Neural crest cell (in vitro differentiated cells): ENCODE results near the gene MT4. TPM values are rescaled to one million over a fixed set of nuclear protein-coding genes. Genes with fewer than 3 reads are reported as not detected.
A peak's percentile ranks its signal among the peaks of the same experiment; 100 is the strongest.

Source experiments
- DNase-seq: peaks from one replicate; pipeline ENCODE4 v3.0.0; 2021; ENCODE audit warnings: low read depth, mixed read lengths, low spot score
- H3K27ac Mint-ChIP-seq: one replicate; pipeline ENCODE4 v1.8.0; 2021; ENCODE audit warnings: mild to moderate bottlenecking, mixed read lengths; ENCODE audit not compliant: unreplicated experiment
- H3K27me3 Mint-ChIP-seq: 2 replicates; pipeline ENCODE4 v1.8.0; 2021; ENCODE audit warnings: low read depth, mild to moderate bottlenecking, mixed read lengths
- H3K36me3 Mint-ChIP-seq: 2 replicates; pipeline ENCODE4 v1.8.0; 2021; ENCODE audit warnings: low read depth, mild to moderate bottlenecking, mixed read lengths
- H3K4me1 Mint-ChIP-seq: 2 replicates; pipeline ENCODE4 v1.8.0; 2021; ENCODE audit warnings: mixed read lengths
- H3K4me3 Mint-ChIP-seq: one replicate; pipeline ENCODE4 v1.8.0; 2021; ENCODE audit warnings: mild to moderate bottlenecking, mixed read lengths
- H3K9me3 Mint-ChIP-seq: 2 replicates; pipeline ENCODE4 v1.8.0; 2021; ENCODE audit warnings: mixed read lengths
- total RNA-seq: library from RNA; stranded (reverse); gene quantifications from 2 replicates; pipeline ENCODE4 v1.2.1, GENCODE V29; 2021
- TF ChIP-seq, protein P1 (sequence below): fragments of 200-600 bp; sonication (generic); conservative IDR thresholded peaks from 2 replicates; pipeline ENCODE4 v1.5.0; 2021; ENCODE audit warnings: antibody characterized with exemption, mild to moderate bottlenecking

The MT4 gene
- total RNA-seq, 1 donor from 2014 or later = not detected

DNA sequence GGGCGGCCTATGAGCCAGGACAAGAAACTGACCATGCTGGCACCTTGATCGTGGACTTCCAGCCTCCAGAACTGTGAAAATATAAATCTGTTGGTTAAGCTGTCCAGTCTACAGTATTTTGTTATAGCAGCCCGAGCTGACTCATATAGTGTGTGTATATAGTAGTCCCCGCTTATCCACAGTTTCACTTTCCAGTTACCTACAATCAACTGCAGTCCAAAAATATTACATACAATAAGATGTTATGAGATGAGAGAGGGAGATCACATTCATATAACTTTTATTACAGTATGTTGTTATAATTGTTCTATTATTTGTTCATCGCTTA is 29.4 kb downstream of the MT4 start:
- no peaks in the 10 kb centered on the region for H3K36me3 Mint-ChIP-seq
- H3K9me3 Mint-ChIP-seq = peaks cover 3% of the 10 kb centered on the region
- no peak for DNase-seq
- H3K27ac Mint-ChIP-seq = no peak overlapping the region
- H3K4me1 Mint-ChIP-seq = peaks cover 9% of the 10 kb centered on the region
- H3K27me3 Mint-ChIP-seq = peaks cover 72% of the 10 kb centered on the region
- TF ChIP-seq, protein P1, sequence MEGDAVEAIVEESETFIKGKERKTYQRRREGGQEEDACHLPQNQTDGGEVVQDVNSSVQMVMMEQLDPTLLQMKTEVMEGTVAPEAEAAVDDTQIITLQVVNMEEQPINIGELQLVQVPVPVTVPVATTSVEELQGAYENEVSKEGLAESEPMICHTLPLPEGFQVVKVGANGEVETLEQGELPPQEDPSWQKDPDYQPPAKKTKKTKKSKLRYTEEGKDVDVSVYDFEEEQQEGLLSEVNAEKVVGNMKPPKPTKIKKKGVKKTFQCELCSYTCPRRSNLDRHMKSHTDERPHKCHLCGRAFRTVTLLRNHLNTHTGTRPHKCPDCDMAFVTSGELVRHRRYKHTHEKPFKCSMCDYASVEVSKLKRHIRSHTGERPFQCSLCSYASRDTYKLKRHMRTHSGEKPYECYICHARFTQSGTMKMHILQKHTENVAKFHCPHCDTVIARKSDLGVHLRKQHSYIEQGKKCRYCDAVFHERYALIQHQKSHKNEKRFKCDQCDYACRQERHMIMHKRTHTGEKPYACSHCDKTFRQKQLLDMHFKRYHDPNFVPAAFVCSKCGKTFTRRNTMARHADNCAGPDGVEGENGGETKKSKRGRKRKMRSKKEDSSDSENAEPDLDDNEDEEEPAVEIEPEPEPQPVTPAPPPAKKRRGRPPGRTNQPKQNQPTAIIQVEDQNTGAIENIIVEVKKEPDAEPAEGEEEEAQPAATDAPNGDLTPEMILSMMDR = no peak
- H3K4me3 Mint-ChIP-seq = no peak overlapping the region

DNA sequence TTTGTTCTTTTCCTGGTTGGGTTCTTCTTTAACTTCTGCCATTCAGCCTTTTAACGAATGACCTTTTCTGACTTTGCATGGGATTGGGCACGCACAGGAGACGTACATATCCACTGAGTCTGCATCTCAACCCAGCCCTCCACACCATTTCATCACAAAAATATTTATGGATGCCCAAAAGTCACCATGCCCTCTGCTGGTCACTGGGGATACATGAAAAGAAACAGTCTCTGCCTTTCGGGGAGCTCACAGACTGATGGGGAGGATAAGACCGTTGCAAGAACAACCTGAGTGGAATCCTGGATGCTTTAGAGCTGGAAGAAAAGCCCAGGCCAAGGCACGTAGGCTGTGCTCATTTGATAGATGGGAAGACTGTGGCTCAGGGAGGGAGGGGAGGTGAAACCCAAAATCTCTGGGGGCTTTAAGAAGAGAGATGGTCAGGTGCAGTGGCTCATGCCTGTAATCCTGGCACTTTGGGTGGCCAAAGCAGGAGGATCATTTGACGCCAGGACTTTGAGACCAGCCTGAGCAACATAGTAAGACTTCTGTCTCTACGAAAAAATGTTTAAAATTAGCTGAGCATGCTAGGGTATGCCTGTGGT is 35.6 kb downstream of the MT4 start:
- Mint-ChIP-seq H3K9me3 (peaks cover 3% of the 10 kb centered on the region), H3K4me3 (no peak overlapping the region), H3K27me3 (peaks cover 32% of the 10 kb centered on the region), H3K4me1 (peaks cover 6% of the 10 kb centered on the region), H3K27ac (no peak overlapping the region), H3K36me3 (no peaks in the 10 kb centered on the region)
- TF ChIP-seq, protein P1 = peak; percentile 66
- DNase-seq = peak; percentile 35

DNA sequence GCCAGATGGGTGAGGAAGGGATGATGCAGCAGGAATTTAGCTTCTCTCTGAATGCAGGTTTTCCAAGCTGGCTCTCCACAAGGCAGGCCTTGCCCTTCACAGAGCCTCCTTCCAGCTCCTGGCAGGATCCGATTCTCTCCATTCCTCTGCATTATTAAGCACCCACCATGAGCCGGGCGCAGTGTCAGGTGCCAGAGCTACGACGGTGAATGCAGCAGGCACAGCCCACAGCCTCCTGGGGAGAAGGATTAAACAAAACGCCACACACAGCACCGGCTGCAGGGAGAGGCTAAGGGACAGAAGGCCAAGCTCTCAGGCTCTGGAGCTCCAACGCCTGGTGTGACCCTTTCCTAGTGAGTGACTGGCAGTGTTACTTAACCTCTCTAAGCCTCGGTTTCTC is 36.5 kb downstream of the MT4 start:
- Mint-ChIP-seq H3K36me3 (no peaks in the 10 kb centered on the region), H3K27ac (peak overlapping the region; percentile 54), H3K4me1 (peaks cover 6% of the 10 kb centered on the region), H3K27me3 (peaks cover 29% of the 10 kb centered on the region), H3K4me3 (no peak overlapping the region), H3K9me3 (peaks cover 3% of the 10 kb centered on the region)
- DNase-seq = no peak
- TF ChIP-seq, protein P1 = no peak

DNA sequence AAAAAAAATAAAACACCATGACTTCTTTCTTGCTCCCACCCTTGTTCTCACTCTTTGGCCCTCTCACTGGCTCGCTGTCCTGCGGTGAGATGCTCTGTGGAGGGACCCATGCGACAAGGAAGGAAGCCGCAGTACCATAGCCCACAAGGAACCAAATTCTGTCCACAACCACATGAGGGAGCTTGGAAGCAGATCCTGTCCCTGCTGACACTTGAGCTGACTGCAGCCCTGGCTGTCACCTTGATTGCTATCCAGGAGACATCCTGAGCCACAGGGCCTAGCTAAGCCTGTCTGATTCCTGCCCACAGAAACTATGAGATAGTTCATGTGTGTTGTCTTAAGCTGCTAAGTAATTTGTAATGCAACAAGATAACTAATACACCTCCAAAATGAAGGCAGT is 38.7 kb downstream of the MT4 start:
- H3K4me1 Mint-ChIP-seq = peaks cover 21% of the 10 kb centered on the region
- TF ChIP-seq, protein P1 = peak; percentile 58
- no peaks in the 10 kb centered on the region for H3K36me3 Mint-ChIP-seq
- H3K27ac Mint-ChIP-seq = no peak overlapping the region
- no peak overlapping the region for H3K4me3 Mint-ChIP-seq
- H3K27me3 Mint-ChIP-seq = peaks cover 20% of the 10 kb centered on the region
- no peak for DNase-seq
- H3K9me3 Mint-ChIP-seq = no peaks in the 10 kb centered on the region

DNA sequence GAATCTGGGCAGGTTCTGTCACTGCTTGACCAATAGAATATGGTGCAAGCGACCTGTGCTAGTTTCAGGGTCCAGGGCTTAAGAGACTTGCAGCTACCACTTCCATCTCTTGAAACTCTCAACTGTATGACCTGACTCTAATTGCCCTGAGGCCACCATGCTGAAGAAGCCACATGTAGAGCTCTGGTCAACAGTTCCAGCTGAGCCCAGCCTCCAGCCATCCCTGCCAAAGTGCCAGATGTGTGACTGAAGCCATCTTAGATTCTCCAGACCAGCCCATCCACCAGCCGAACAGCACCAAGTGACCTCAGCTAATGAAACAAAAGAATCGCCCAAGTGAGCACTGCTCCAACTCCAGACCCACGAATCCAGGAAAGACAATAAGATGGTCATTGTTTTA is 40.1 kb downstream of the MT4 start:
- peaks cover 32% of the 10 kb centered on the region for H3K27me3 Mint-ChIP-seq
- H3K9me3 Mint-ChIP-seq = no peaks in the 10 kb centered on the region
- no peak for DNase-seq
- peaks cover 34% of the 10 kb centered on the region for H3K4me1 Mint-ChIP-seq
- H3K36me3 Mint-ChIP-seq = no peaks in the 10 kb centered on the region
- H3K27ac Mint-ChIP-seq = no peak overlapping the region
- H3K4me3 Mint-ChIP-seq = no peak overlapping the region
- TF ChIP-seq, protein P1 = no peak
